Sigmoid colon (tissue), 7 donors: Measurements from ENCODE around the gene TCOF1. TPM values are rescaled to one million over a fixed set of nuclear protein-coding genes. Genes with fewer than 3 reads are reported as not detected.

Source experiments
- DNase-seq: peaks from one replicate; pipeline ENCODE4 v3.0.0-alpha.2; 2019
- H3K27ac ChIP-seq, 4 donors: fragments of 200-600 bp; sonication (generic); one replicate each; pipeline ENCODE4 v1.5.1; 2016 to 2019; ENCODE audit warnings: mild to moderate bottlenecking in 1 of 4
- H3K27me3 ChIP-seq, 3 donors: fragments of 200-600 bp; sonication (generic); one replicate each; pipeline ENCODE4 v1.5.1; 2019; ENCODE audit warnings: mild to moderate bottlenecking in 1 of 3
- H3K36me3 ChIP-seq, 4 donors: fragments of 200-600 bp; sonication (generic); one replicate each; pipeline ENCODE4 v1.5.1; 2016 to 2019
- H3K4me1 ChIP-seq, 4 donors: fragments of 200-600 bp; sonication (generic); one replicate each; pipeline ENCODE4 v1.5.1; 2017 to 2019
- H3K4me3 ChIP-seq, 4 donors: fragments of 200-600 bp; sonication (generic); one replicate each; pipeline ENCODE4 v1.5.1; 2017 to 2019; ENCODE audit warnings: mild to moderate bottlenecking in 2 of 4, moderate library complexity in 1 of 4
- H3K9me3 ChIP-seq, 4 donors: fragments of 200-600 bp in 3 of 4; sonication (generic) in 3 of 4; one replicate each; pipeline versions ENCODE4 v1.5.1 to v1.6.1; 2013 to 2019
- CTCF ChIP-seq, 4 experiments: fragments of 450-650 bp in 3 of 4; fragments of 200-600 bp in 1 of 4; IDR thresholded peaks; one replicate each; pipeline ENCODE4 v1.5.1; 2016 to 2019; ENCODE audit warnings: antibody characterized with exemption in 4 of 4, mild to moderate bottlenecking in 3 of 4, moderate library complexity in 2 of 4
- EP300 ChIP-seq, 4 donors: sonication (generic); formaldehyde crosslinking; IDR thresholded peaks; one replicate each; pipeline ENCODE4 v1.6.1; 2017; ENCODE audit warnings: antibody characterized with exemption in 4 of 4
- POLR2A ChIP-seq, 2 donors: fragments of 450-650 bp; IDR thresholded peaks; one replicate each; pipeline ENCODE4 v1.6.1; 2016; ENCODE audit warnings: antibody characterized with exemption in 2 of 2, mild to moderate bottlenecking in 2 of 2, moderate library complexity in 2 of 2
- POLR2AphosphoS5 ChIP-seq, 4 donors: sonication (generic); formaldehyde crosslinking; IDR thresholded peaks; one replicate each; pipeline ENCODE4 v1.6.1; 2017; ENCODE audit warnings: antibody characterized with exemption in 4 of 4
- WGBS, 2 donors: extraction: QIAGEN DNeasy Blood & Tissue Kit; methylation state at CpG; one replicate each; pipeline ENCODE4 v1.1.7; 2013; 5-methylcytosine and 5-hydroxymethylcytosine counted together
- intact Hi-C: fragments of 100-400 bp; cut with DNase I; formaldehyde crosslinking; loops from one replicate; pipeline ENCODE4 v1.15.1; 2023
- polyA plus RNA-seq, 3 donors: library from polyadenylated mRNA; stranded (reverse); fragments of 200-250 nt; gene quantifications; one replicate each; pipeline ENCODE4 v1.2.3, GENCODE V29; 2013
- total RNA-seq, 4 donors: library from RNA; depleted of rRNA; stranded (reverse); fragments of >200 nt; gene quantifications; one replicate each; pipeline ENCODE4 v1.1.0, GENCODE V29; 2016
- donor health status: healthy with polysubstance abuse.
- donor health status: Bipolar disorder and iron deficiency.
- donor health status: healthy.

Gene TCOF1
- total and polyA plus RNA-seq, 7 donors, result 5.4 to 28.1 (median 20.0) TPM

GRCh38 chr5:150399524-150400211, 42.2 kb downstream of the TCOF1 start:
- Histone ChIP-seq H3K27me3 (no peaks in the 10 kb centered on the region), H3K9me3 (no peaks in the 10 kb centered on the region), H3K27ac (no peak overlapping the region), H3K4me3 (no peak overlapping the region), H3K4me1 (no peaks in the 10 kb centered on the region), H3K36me3 (peaks cover 0 to 82% (median 24%) of the 10 kb centered on the region in 4 donors)
- no peak for DNase-seq
- intact Hi-C loops, result no loop called here
- TF ChIP-seq POLR2A (IDR thresholded peaks at IDR 0.05) (no peak), CTCF (IDR thresholded peaks at IDR 0.05) (no peak), POLR2AphosphoS5 (IDR thresholded peaks at IDR 0.05) (no peak), EP300 (IDR thresholded peaks at IDR 0.05) (no peak)
- 86 to 91% methylated on average over 11 of the region's 11 CpGs for WGBS, 2 donors

- Histone ChIP-seq H3K36me3 (peaks cover 0 to 74% (median 21%) of the 10 kb centered on the region in 4 donors), H3K27ac (no peak overlapping the region), H3K4me3 (no peak overlapping the region), H3K4me1 (no peaks in the 10 kb centered on the region), H3K27me3 (no peaks in the 10 kb centered on the region), H3K9me3 (no peaks in the 10 kb centered on the region)
- no peak for DNase-seq
- TF ChIP-seq EP300 (IDR thresholded peaks at IDR 0.05) (no peak), POLR2A (IDR thresholded peaks at IDR 0.05) (no peak), POLR2AphosphoS5 (IDR thresholded peaks at IDR 0.05) (no peak), CTCF (IDR thresholded peaks at IDR 0.05) (no peak)
- intact Hi-C loops, result no loop called here
- 86 to 88% methylated on average over 12 of the region's 12 CpGs for WGBS, 2 donors
Measured at GRCh38 chr5:150400316-150401075, 43.0 kb downstream of the TCOF1 start.

- H3K36me3 ChIP-seq, result peaks cover 0 to 69% (median 19%) of the 10 kb centered on the region in 4 donors
- no peaks in the 10 kb centered on the region for H3K4me1 ChIP-seq
- H3K4me3 ChIP-seq, result no peak overlapping the region
- no peaks in the 10 kb centered on the region for H3K9me3 ChIP-seq
- DNase-seq, result no peak
- H3K27ac ChIP-seq, result no peak overlapping the region
- TF ChIP-seq POLR2AphosphoS5 (IDR thresholded peaks at IDR 0.05), result no peak
- TF ChIP-seq CTCF (IDR thresholded peaks at IDR 0.05), result no peak
- no peak for TF ChIP-seq POLR2A (IDR thresholded peaks at IDR 0.05)
- no peak for TF ChIP-seq EP300 (IDR thresholded peaks at IDR 0.05)
- no peaks in the 10 kb centered on the region for H3K27me3 ChIP-seq
- 64 to 77% methylated on average over 3 of the region's 3 CpGs for WGBS, 2 donors
- intact Hi-C loops, result no loop called here
Measured at GRCh38 chr5:150401076-150401375, 43.5 kb downstream of the TCOF1 start.

- no peak overlapping the region for H3K4me3 ChIP-seq
- peaks cover 0 to 63% (median 13%) of the 10 kb centered on the region in 4 donors for H3K36me3 ChIP-seq
- DNase-seq, result no peak
- H3K27ac ChIP-seq, result no peak overlapping the region
- TF ChIP-seq POLR2AphosphoS5 (IDR thresholded peaks at IDR 0.05) (no peak), CTCF (IDR thresholded peaks at IDR 0.05) (no peak), POLR2A (IDR thresholded peaks at IDR 0.05) (no peak), EP300 (IDR thresholded peaks at IDR 0.05) (no peak)
- no peaks in the 10 kb centered on the region for H3K4me1 ChIP-seq
- 84 to 86% methylated on average over 11 of the region's 11 CpGs for WGBS, 2 donors
- intact Hi-C loops, result no loop called here
- no peaks in the 10 kb centered on the region for H3K27me3 ChIP-seq
- H3K9me3 ChIP-seq, result no peaks in the 10 kb centered on the region
Measured at GRCh38 chr5:150401376-150402228, 44.1 kb downstream of the TCOF1 start.
